Peyer's patch (tissue), 4 donors: ENCODE measurements around the gene SUPT3H.

Experiments
- CTCF ChIP-seq, 6 experiments: fragments of 450-650 bp in 4 of 6; fragments of 200-600 bp in 2 of 6; sonication (generic) in 1 of 6; IDR thresholded peaks; one replicate each; pipeline ENCODE4 v1.5.1; 2017 to 2019; ENCODE audit warnings: antibody characterized with exemption in 6 of 6, mild to moderate bottlenecking in 3 of 6, moderate library complexity in 1 of 6
- POLR2A ChIP-seq, 2 donors: fragments of 450-650 bp; IDR thresholded peaks; one replicate each; pipeline ENCODE4 v1.5.1; 2017; ENCODE audit warnings: antibody characterized with exemption in 2 of 2, mild to moderate bottlenecking in 2 of 2, moderate library complexity in 2 of 2

- TF ChIP-seq CTCF (IDR thresholded peaks at IDR 0.05) (no peak), POLR2A (IDR thresholded peaks at IDR 0.05) (no peak)
Observed at GRCh38 chr6:45021676-45022075, 356.1 kb downstream of the SUPT3H start.
